HepG2 (cell line): ENCODE results near the gene SLC27A1. TPM values are rescaled to one million over a fixed set of nuclear protein-coding genes. Genes with fewer than 3 reads are reported as not detected.

Source experiments
- CBX5 ChIP-seq: sonication (generic); formaldehyde crosslinking; IDR thresholded peaks from 2 replicates; pipeline ENCODE4 v1.4.0; 2020; ENCODE audit warnings: missing genetic modification reagents, borderline replicate concordance
- CREM ChIP-seq, 2 experiments: sonication (generic) in 1 of 2; formaldehyde crosslinking in 1 of 2; IDR thresholded peaks; 2 replicates each; pipeline versions ENCODE4 v1.4.0 to v1.6.1; 2016 to 2020; ENCODE audit warnings: antibody characterized with exemption in 1 of 2, mild to moderate bottlenecking in 1 of 2, missing genetic modification reagents in 1 of 2
- ELF1 ChIP-seq: sonication (generic); formaldehyde crosslinking; IDR thresholded peaks from 2 replicates; pipeline ENCODE4 v1.4.0; 2020; ENCODE audit warnings: missing genetic modification reagents
- FOXA3 ChIP-seq: IDR thresholded peaks from 2 replicates; pipeline ENCODE4 v1.6.1; 2016; ENCODE audit warnings: missing genetic modification reagents, missing compliant biosample characterization
- GFI1 ChIP-seq: sonication (generic); formaldehyde crosslinking; IDR thresholded peaks from 2 replicates; pipeline ENCODE4 v1.5.0; 2020; ENCODE audit warnings: missing genetic modification reagents, mild to moderate bottlenecking, borderline replicate concordance
- HOXA3 ChIP-seq: sonication (generic); formaldehyde crosslinking; IDR thresholded peaks from 2 replicates; pipeline ENCODE4 v1.5.0; 2020; ENCODE audit warnings: missing genetic modification reagents
- KDM2A ChIP-seq: sonication (generic); formaldehyde crosslinking; IDR thresholded peaks from 2 replicates; pipeline ENCODE4 v1.4.0; 2020; ENCODE audit warnings: low read depth, missing genetic modification reagents, borderline replicate concordance
- MED1 ChIP-seq: sonication (generic); formaldehyde crosslinking; IDR thresholded peaks from 2 replicates; pipeline ENCODE4 v1.4.0; 2020; ENCODE audit warnings: missing genetic modification reagents
- MED8 ChIP-seq: sonication (generic); formaldehyde crosslinking; IDR thresholded peaks from 2 replicates; pipeline ENCODE4 v1.8.1; 2023; ENCODE audit warnings: mild to moderate bottlenecking, missing genetic modification reagents; ENCODE audit not compliant: insufficient replicate concordance
- MIXL1 ChIP-seq: IDR thresholded peaks from 2 replicates; pipeline ENCODE4 v1.6.1; 2016
- SOX13 ChIP-seq, 3 experiments: fragments of 450-650 bp in 1 of 3; sonication (generic) in 1 of 3; formaldehyde crosslinking in 1 of 3; IDR thresholded peaks in 2 of 3; conservative IDR thresholded peaks in 1 of 3; 2 replicates each; pipeline versions ENCODE4 v1.5.0 to v1.6.1; 2016 to 2020; ENCODE audit warnings: antibody characterized with exemption in 1 of 3, mild to moderate bottlenecking in 1 of 3, missing compliant biosample characterization in 1 of 3, missing genetic modification reagents in 1 of 3, moderate library complexity in 1 of 3
- ZNF263 ChIP-seq: sonication (generic); formaldehyde crosslinking; IDR thresholded peaks from 2 replicates; pipeline ENCODE4 v1.4.0; 2020; ENCODE audit warnings: missing genetic modification reagents
- ZNF530 ChIP-seq: sonication (generic); formaldehyde crosslinking; IDR thresholded peaks from 2 replicates; pipeline ENCODE4 v1.5.0; 2020; ENCODE audit warnings: low read depth, mild to moderate bottlenecking, missing genetic modification reagents
- ZNF792 ChIP-seq: IDR thresholded peaks from 2 replicates; pipeline ENCODE4 v1.6.1; 2016
- polyA plus RNA-seq, 8 experiments: library from polyadenylated mRNA; depleted of rRNA in 3 of 8; stranded (reverse) in 7 of 8; unstranded in 1 of 8; fragments of >200 nt; fragmentation: Illumina TruSeq in 4 of 8; extraction: Trizol in 4 of 8; gene quantifications; 2 replicates each; pipeline versions ENCODE4 v1.2.1 to v1.2.3, GENCODE V29; 2011 to 2016; ENCODE audit warnings: low read depth in 4 of 8, missing spikeins in 1 of 8, mixed read lengths in 1 of 8; ENCODE audit not compliant: insufficient read depth in 1 of 8
- total RNA-seq, 5 experiments: library from RNA; depleted of rRNA; stranded (reverse); fragments of >200 nt; fragmentation: Illumina TruSeq; extraction: Trizol; gene quantifications; 2 replicates each; pipeline ENCODE4 v1.2.3, GENCODE V29; 2016; ENCODE audit warnings: low read depth in 1 of 5
- TF ChIP-seq, protein P1 (sequence below): sonication (generic); formaldehyde crosslinking; IDR thresholded peaks from 2 replicates; pipeline ENCODE4 v1.4.0; 2020; ENCODE audit warnings: missing genetic modification reagents, low read depth, mild to moderate bottlenecking, borderline replicate concordance
- TF ChIP-seq, protein P2 (sequence below): sonication (generic); formaldehyde crosslinking; IDR thresholded peaks from 2 replicates; pipeline ENCODE4 v1.9.0; 2022; ENCODE audit warnings: low read depth, missing genetic modification reagents
- TF ChIP-seq, protein P3 (sequence below): sonication (generic); formaldehyde crosslinking; IDR thresholded peaks from 2 replicates; pipeline ENCODE4 v1.4.0; 2020; ENCODE audit warnings: low read depth, mild to moderate bottlenecking, missing genetic modification reagents
- TF ChIP-seq, protein P4 (sequence below): IDR thresholded peaks from 2 replicates; pipeline ENCODE4 v1.6.1; 2016; ENCODE audit warnings: mild to moderate bottlenecking, missing biosample characterization, missing genetic modification reagents

Gene SLC27A1
- total and polyA plus RNA-seq, 2 of the 13 experiments (the other 11 are each of a cell fraction or from before 2014, with no cell fraction given) = 4.1 to 8.8 TPM

DNA sequence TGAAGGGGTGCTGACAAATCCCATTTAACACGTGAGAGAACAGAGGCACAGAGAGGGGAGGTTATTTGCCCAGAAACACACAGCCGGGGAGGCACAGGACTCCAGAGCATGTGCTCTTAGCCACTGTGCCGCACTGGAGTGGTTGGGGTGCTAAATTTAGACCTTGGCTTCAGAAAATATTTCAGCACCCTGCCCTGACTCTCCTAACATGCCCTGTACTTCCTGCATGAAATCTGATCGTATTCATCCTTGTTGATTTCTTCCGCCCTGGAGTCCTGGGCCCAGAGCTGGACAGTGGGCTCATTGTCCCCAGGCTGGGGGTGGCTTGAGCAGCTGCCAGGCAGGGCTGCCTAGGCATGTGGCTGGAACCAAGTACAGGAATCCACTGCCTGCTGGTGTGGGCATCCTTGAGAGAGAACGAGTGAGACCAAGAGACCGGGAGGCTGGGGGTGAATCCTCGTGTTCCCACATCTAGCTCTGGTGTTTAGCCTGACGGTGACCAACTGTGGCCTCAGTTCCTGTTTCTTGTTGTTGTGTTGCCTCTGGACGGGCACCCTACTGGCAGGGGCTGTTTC is 5.3 kb downstream of the SLC27A1 start (continued):
- TF ChIP-seq ZNF792 (CRISPR knock-in tag) (peak; percentile 47; the same call in 1 of the 2 replicates), CREM (IDR thresholded peaks at IDR 0.05) (peak; percentile 25; the same call in 1 of the 2 replicates), CREM (CRISPR knock-in tag; IDR thresholded peaks at IDR 0.05) (no peak), ZNF530 (no peak), CBX5 (CRISPR knock-in tag) (no peak), MED8 (CRISPR knock-in tag) (no peak), HOXA3 (peak; percentile 19; the same call in 1 of the 2 replicates), KDM2A (CRISPR knock-in tag) (0 out of 2 replicates have a peak, but pooled peaks have one; percentile 19), ZNF263 (0 out of 2 replicates have a peak, but pooled peaks have one; percentile 13), SOX13 (IDR thresholded peaks at IDR 0.05) (no peak), SOX13 (CRISPR knock-in tag; conservative IDR thresholded peaks at IDR 0.05 in 1 of 2, IDR thresholded peaks at IDR 0.05 in 1 of 2) (peak in 1 of 2 experiments; percentile 59; a peak in 2 of 4 replicates), FOXA3 (peak; percentile 88), GFI1 (CRISPR knock-in tag) (peak; percentile 40; the same call in 1 of the 2 replicates), MED1 (CRISPR knock-in tag) (peak; percentile 32), MIXL1 (CRISPR knock-in tag) (peak; percentile 18; the same call in 1 of the 2 replicates), ELF1 (peak; percentile 85)
- TF ChIP-seq, protein P1, sequence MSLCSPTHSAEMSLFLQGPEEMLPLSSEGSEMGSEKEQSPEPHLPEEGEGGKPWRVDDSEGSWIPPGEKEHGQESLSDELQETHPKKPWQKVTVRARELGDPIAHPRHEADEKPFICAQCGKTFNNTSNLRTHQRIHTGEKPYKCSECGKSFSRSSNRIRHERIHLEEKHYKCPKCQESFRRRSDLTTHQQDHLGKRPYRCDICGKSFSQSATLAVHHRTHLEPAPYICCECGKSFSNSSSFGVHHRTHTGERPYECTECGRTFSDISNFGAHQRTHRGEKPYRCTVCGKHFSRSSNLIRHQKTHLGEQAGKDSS (CRISPR knock-in tag) = peak; percentile 100
- TF ChIP-seq, protein P2, sequence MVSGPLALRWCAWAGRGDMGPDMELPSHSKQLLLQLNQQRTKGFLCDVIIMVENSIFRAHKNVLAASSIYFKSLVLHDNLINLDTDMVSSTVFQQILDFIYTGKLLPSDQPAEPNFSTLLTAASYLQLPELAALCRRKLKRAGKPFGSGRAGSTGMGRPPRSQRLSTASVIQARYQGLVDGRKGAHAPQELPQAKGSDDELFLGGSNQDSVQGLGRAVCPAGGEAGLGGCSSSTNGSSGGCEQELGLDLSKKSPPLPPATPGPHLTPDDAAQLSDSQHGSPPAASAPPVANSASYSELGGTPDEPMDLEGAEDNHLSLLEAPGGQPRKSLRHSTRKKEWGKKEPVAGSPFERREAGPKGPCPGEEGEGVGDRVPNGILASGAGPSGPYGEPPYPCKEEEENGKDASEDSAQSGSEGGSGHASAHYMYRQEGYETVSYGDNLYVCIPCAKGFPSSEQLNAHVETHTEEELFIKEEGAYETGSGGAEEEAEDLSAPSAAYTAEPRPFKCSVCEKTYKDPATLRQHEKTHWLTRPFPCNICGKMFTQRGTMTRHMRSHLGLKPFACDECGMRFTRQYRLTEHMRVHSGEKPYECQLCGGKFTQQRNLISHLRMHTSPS (CRISPR knock-in tag) = peak; percentile 98
- TF ChIP-seq, protein P3, sequence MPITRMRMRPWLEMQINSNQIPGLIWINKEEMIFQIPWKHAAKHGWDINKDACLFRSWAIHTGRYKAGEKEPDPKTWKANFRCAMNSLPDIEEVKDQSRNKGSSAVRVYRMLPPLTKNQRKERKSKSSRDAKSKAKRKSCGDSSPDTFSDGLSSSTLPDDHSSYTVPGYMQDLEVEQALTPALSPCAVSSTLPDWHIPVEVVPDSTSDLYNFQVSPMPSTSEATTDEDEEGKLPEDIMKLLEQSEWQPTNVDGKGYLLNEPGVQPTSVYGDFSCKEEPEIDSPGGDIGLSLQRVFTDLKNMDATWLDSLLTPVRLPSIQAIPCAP = no peak
- TF ChIP-seq, protein P4, sequence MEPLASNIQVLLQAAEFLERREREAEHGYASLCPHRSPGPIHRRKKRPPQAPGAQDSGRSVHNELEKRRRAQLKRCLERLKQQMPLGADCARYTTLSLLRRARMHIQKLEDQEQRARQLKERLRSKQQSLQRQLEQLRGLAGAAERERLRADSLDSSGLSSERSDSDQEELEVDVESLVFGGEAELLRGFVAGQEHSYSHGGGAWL (CRISPR knock-in tag) = no peak
- TF ChIP-seq, all 625 proteins: peak for 105
